Glutamatergic neuron (in vitro differentiated cells): ENCODE data around the gene GLRB. TPM values are rescaled to one million over a fixed set of nuclear protein-coding genes. Genes with fewer than 3 reads are reported as not detected.

ENCODE experiments used
- DNase-seq: peaks from one replicate; pipeline ENCODE4 v3.0.0; 2022
- H3K27ac Mint-ChIP-seq: one replicate; pipeline ENCODE4 v1.8.0; 2020; ENCODE audit warnings: mild to moderate bottlenecking, mixed read lengths, inconsistent platforms; ENCODE audit not compliant: unreplicated experiment
- H3K27me3 Mint-ChIP-seq: one replicate; pipeline ENCODE4 v1.8.0; 2020; ENCODE audit warnings: mild to moderate bottlenecking, moderate library complexity, mixed read lengths, inconsistent platforms; ENCODE audit not compliant: unreplicated experiment
- H3K36me3 Mint-ChIP-seq: one replicate; pipeline ENCODE4 v1.8.0; 2020; ENCODE audit warnings: mild to moderate bottlenecking, mixed read lengths, inconsistent platforms; ENCODE audit not compliant: unreplicated experiment
- H3K4me1 Mint-ChIP-seq: one replicate; pipeline ENCODE4 v1.8.0; 2020; ENCODE audit warnings: mild to moderate bottlenecking, low read depth, mixed read lengths, inconsistent platforms; ENCODE audit not compliant: unreplicated experiment
- H3K4me3 Mint-ChIP-seq: one replicate; pipeline ENCODE4 v1.8.0; 2020; ENCODE audit warnings: mild to moderate bottlenecking, mixed read lengths, inconsistent platforms; ENCODE audit not compliant: unreplicated experiment
- H3K9me3 Mint-ChIP-seq: one replicate; pipeline ENCODE4 v1.8.0; 2020; ENCODE audit warnings: mild to moderate bottlenecking, moderate library complexity, mixed read lengths, inconsistent platforms; ENCODE audit not compliant: unreplicated experiment
- CTCF ChIP-seq: fragments of 200-600 bp; sonication (generic); IDR thresholded peaks from one replicate; pipeline ENCODE4 v1.5.0; 2021; ENCODE audit not compliant: partially characterized antibody, unreplicated experiment
- total RNA-seq: library from RNA; stranded (reverse); fragmentation: NEBNext Ultra II Directional; extraction: Animal tissue kit (Norgen Biotek cat#: 25700); gene quantifications from one replicate; pipeline ENCODE4 v1.2.1, GENCODE V29; 2021; ENCODE audit not compliant: unreplicated experiment

The GLRB gene
- total RNA-seq, 1 donor from 2014 or later: 2.0 TPM

- Mint-ChIP-seq H3K9me3 (peaks cover 7% of the 10 kb centered on the region), H3K27me3 (peaks cover 14% of the 10 kb centered on the region), H3K4me3 (peak overlapping the region; percentile 77), H3K27ac (peak overlapping the region; percentile 2), H3K4me1 (peaks cover 4% of the 10 kb centered on the region), H3K36me3 (no peaks in the 10 kb centered on the region)
- no peak for DNase-seq
- no peak for TF ChIP-seq CTCF
These were observed 143.9 kb downstream of the GLRB start for GRCh38 chr4:157219711-157220370.

GRCh38 chr4:157220371-157220881, 144.5 kb downstream of the GLRB start, which contains the start of gene GRIA2:
Gene GRIA2 (plus strand): TSS chr4:157220728. CDS start chr4:157221043, 315 bp downstream.
- H3K27ac Mint-ChIP-seq: peak within 1 kb of the TSS; percentile 93
- no peak for TF ChIP-seq CTCF
- peak within 1 kb of the TSS; percentile 96 for H3K4me3 Mint-ChIP-seq
- H3K4me1 Mint-ChIP-seq: peaks cover 4% of the 10 kb centered on the region
- peaks cover 14% of the 10 kb centered on the region for H3K27me3 Mint-ChIP-seq
- H3K36me3 Mint-ChIP-seq: no peaks in the 10 kb centered on the region
- H3K9me3 Mint-ChIP-seq: peaks cover 7% of the 10 kb centered on the region
- peak; percentile 58 for DNase-seq

GRCh38 chr4:157221426-157221894, 145.5 kb downstream of the GLRB start:
- TF ChIP-seq CTCF: no peak
- Mint-ChIP-seq H3K9me3 (peaks cover 7% of the 10 kb centered on the region), H3K4me1 (peaks cover 4% of the 10 kb centered on the region), H3K36me3 (no peaks in the 10 kb centered on the region), H3K4me3 (peak overlapping the region; percentile 96), H3K27me3 (peaks cover 14% of the 10 kb centered on the region), H3K27ac (peak overlapping the region; percentile 88)
- peak; percentile 15 for DNase-seq

Other genes with a start within 250 kb of the GLRB start
- 0.64 TPM for gene PDGFC, start 104.4 kb upstream of the GLRB start, total RNA-seq
- gene GRIA2, start 144.6 kb downstream of the GLRB start, total RNA-seq: 21.3 TPM